A549 treated with ZK216348 at 1 μM for 4 hours (cell line): Measurements from ENCODE around the gene PLS1. TPM values are rescaled to one million over a fixed set of nuclear protein-coding genes. Genes with fewer than 3 reads are reported as not detected.

Source experiments
- total RNA-seq: library from RNA; stranded (reverse); fragments of 200-300 nt; extraction: Qiagen RNA extraction; gene quantifications from 5 replicates; pipeline ENCODE4 v1.2.3, GENCODE V29; 2022; ENCODE audit warnings: low read depth

The PLS1 gene
- 9.1 to 15.7 TPM (median 12.2 TPM) in 5 replicates for total RNA-seq

GRCh38 chr3:142595951-142596725, at the start of gene PLS1:
Gene PLS1, plus strand, starts transcription at chr3:142596393. Its CDS starts 67,845 bp downstream, at chr3:142664238.

GRCh38 chr3:142578329-142579223, 17.6 kb upstream of the PLS1 start, which contains the start of gene ATR:
Gene ATR, minus strand, starts transcription at chr3:142578733. Its CDS starts 29 bp downstream, at chr3:142578704.

GRCh38 chr3:142723968-142724681, 127.9 kb downstream of the PLS1 start, which contains the start of gene TRPC1:
Gene TRPC1, plus strand, starts transcription at chr3:142724034. Its CDS starts 526 bp downstream, at chr3:142724560.

Other genes starting within 250 kb of the PLS1 start
- 2.0 to 6.1 TPM (median 4.8 TPM) in 5 replicates for gene XRN1, start 148.4 kb upstream of the PLS1 start, total RNA-seq
- 11.1 to 13.7 TPM (median 12.5 TPM) in 5 replicates for gene ATR, start 17.7 kb upstream of the PLS1 start, total RNA-seq
- 3.5 to 9.2 TPM (median 8.3 TPM) in 5 replicates for gene TRPC1, start 127.6 kb downstream of the PLS1 start, total RNA-seq